AG10803 (cell line): ENCODE results near the gene FAM114A2.
"Not testable (repeated sequence)": the region's sequence is repeated elsewhere in the genome, so short reads cannot be mapped to it uniquely, and the experiment has no call there.

Experiments used
- DNase-seq: peaks from one replicate; pipeline ENCODE4 v3.0.0; 2010; ENCODE audit warnings: low read depth
- H3K4me3 ChIP-seq: 2 replicates; pipeline ENCODE4 v1.5.1; 2011; ENCODE audit warnings: mild to moderate bottlenecking, low read length, control low read depth
- CTCF ChIP-seq: conservative IDR thresholded peaks from 2 replicates; pipeline ENCODE4 v1.5.1; 2011; ENCODE audit warnings: mild to moderate bottlenecking, low read length, control low read depth, inconsistent platforms

Gene FAM114A2

GRCh38 chr5:154077696-154078095, 39.0 kb upstream of the FAM114A2 start:
- no peak for TF ChIP-seq CTCF
- peak; percentile 54 for DNase-seq
- no peak overlapping the region for H3K4me3 ChIP-seq

- no peak for DNase-seq
- TF ChIP-seq CTCF = no peak
- no peak overlapping the region for H3K4me3 ChIP-seq
These were observed 37.7 kb upstream of the FAM114A2 start for GRCh38 chr5:154076240-154076922.

- peak; percentile 97 for TF ChIP-seq CTCF
- no peak overlapping the region for H3K4me3 ChIP-seq
- DNase-seq = peak; percentile 53
These were observed 33.9 kb upstream of the FAM114A2 start for GRCh38 chr5:154072414-154073171.

- DNase-seq = no peak
- no peak for TF ChIP-seq CTCF
- no peak overlapping the region for H3K4me3 ChIP-seq
These were observed 33.2 kb upstream of the FAM114A2 start for GRCh38 chr5:154071799-154072413.

GRCh38 chr5:154069854-154070253, 31.1 kb upstream of the FAM114A2 start:
- not testable (repeated sequence) for H3K4me3 ChIP-seq, DNase-seq

GRCh38 chr5:154065971-154066370, 27.3 kb upstream of the FAM114A2 start:
- no peak overlapping the region for H3K4me3 ChIP-seq
- no peak for DNase-seq
- TF ChIP-seq CTCF = no peak

- TF ChIP-seq CTCF = no peak
- DNase-seq = no peak
- H3K4me3 ChIP-seq = no peak overlapping the region
These were observed 24.7 kb upstream of the FAM114A2 start for GRCh38 chr5:154063372-154063771.
